Stomach (tissue), 9 donors: ENCODE results near the gene TMEM37. TPM values are rescaled to one million over a fixed set of nuclear protein-coding genes. Genes with fewer than 3 reads are reported as not detected.

Experiments
- DNase-seq, 2 donors: peaks; one replicate each; pipeline versions ENCODE4 v3.0.0 to v3.0.0-alpha.2; 2013 to 2019
- H3K27ac ChIP-seq, 5 donors: fragments of 200-600 bp in 4 of 5; sonication (generic) in 4 of 5; one replicate each; pipeline ENCODE4 v1.5.1; 2013 to 2019; ENCODE audit warnings: mild to moderate bottlenecking in 1 of 5, moderate library complexity in 1 of 5
- H3K27me3 ChIP-seq, 3 donors: fragments of 200-600 bp; sonication (generic); one replicate each; pipeline ENCODE4 v1.5.1; 2017 to 2019; ENCODE audit warnings: mixed run types in 1 of 3
- H3K36me3 ChIP-seq, 4 donors: fragments of 200-600 bp; sonication (generic); 1 replicate in 3 of 4; 2 replicates in 1 of 4; pipeline ENCODE4 v1.5.1; 2016 to 2019
- H3K4me1 ChIP-seq, 4 donors: fragments of 200-600 bp; sonication (generic); one replicate each; pipeline ENCODE4 v1.5.1; 2016 to 2019
- H3K4me3 ChIP-seq, 4 donors: fragments of 200-600 bp; sonication (generic) in 3 of 4; one replicate each; pipeline ENCODE4 v1.5.1; 2016 to 2019; ENCODE audit warnings: mild to moderate bottlenecking in 1 of 4
- H3K9me3 ChIP-seq, 4 donors: fragments of 200-600 bp; sonication (generic); one replicate each; pipeline ENCODE4 v1.5.1; 2016 to 2019
- EP300 ChIP-seq: sonication (generic); formaldehyde crosslinking; IDR thresholded peaks from one replicate; pipeline ENCODE4 v1.6.1; 2017; ENCODE audit warnings: antibody characterized with exemption
- POLR2A ChIP-seq, 4 donors: fragments of 450-650 bp; IDR thresholded peaks; one replicate each; pipeline ENCODE4 v1.6.1; 2016; ENCODE audit warnings: antibody characterized with exemption in 4 of 4, control low read depth in 2 of 4, mild to moderate bottlenecking in 1 of 4, moderate library complexity in 1 of 4
- POLR2AphosphoS5 ChIP-seq, 3 donors: sonication (generic); formaldehyde crosslinking; IDR thresholded peaks; one replicate each; pipeline ENCODE4 v1.6.1; 2016; ENCODE audit warnings: antibody characterized with exemption in 3 of 3
- WGBS, 5 donors: extraction: QIAGEN DNeasy Blood & Tissue Kit in 3 of 5; methylation state at CpG; one replicate each; pipeline versions ENCODE4 v1.1.5 to v1.1.7; 2013 to 2018; 5-methylcytosine and 5-hydroxymethylcytosine counted together
- intact Hi-C: fragments of 100-400 bp; cut with DNase I; formaldehyde crosslinking; loops from one replicate; pipeline ENCODE4 v1.15.1; 2023; ENCODE audit warnings: low total_unique reads
- polyA plus RNA-seq, 3 donors: library from polyadenylated mRNA; stranded (reverse); fragments of 200-250 nt; gene quantifications; one replicate each; pipeline ENCODE4 v1.2.3, GENCODE V29; 2013
- total RNA-seq, 5 donors: library from RNA; depleted of rRNA; stranded (reverse); fragments of >200 nt; gene quantifications; one replicate each; pipeline versions ENCODE4 v1.1.0 to v1.2.3, GENCODE V29; 2014 to 2016
- TF ChIP-seq, protein P1 (sequence below), 7 experiments: fragments of 450-650 bp in 4 of 7; fragments of 200-600 bp in 3 of 7; sonication (generic) in 3 of 7; IDR thresholded peaks; one replicate each; pipeline ENCODE4 v1.5.1; 2016 to 2019; ENCODE audit warnings: antibody characterized with exemption in 7 of 7, control low read depth in 2 of 7, mild to moderate bottlenecking in 1 of 7
- donor health status: healthy with polysubstance abuse.
- donor health status: Bipolar disorder and iron deficiency.
- donor health status: healthy.

Gene TMEM37
- total and polyA plus RNA-seq, 8 donors: 5.7 to 27.8 (median 15.9) TPM; not detected in 1

DNA sequence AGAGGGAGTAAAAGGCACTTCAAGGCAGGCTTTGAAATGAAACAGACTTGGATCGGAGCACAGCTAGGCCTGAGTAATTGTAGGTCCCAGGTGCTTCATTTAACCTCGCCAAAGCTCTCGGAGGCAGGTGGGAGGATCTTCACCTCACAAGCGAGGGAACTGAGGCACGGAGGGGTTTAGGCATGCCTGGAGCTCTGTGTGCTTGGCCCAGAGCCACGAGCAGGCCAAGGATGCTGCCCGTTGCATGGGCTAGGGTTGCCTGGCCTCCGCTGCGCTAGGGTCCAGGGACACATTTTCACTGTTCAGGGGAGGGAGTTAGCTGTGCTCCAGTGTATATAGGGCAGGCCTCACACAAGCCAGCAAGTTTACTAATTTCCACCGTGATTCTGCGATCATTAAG lies 11.2 kb downstream of the TMEM37 start:
- no peak overlapping the region for H3K27ac ChIP-seq
- intact Hi-C loops: no loop called here
- TF ChIP-seq POLR2A (IDR thresholded peaks at IDR 0.05): no peak
- no peak overlapping the region for H3K4me3 ChIP-seq
- H3K36me3 ChIP-seq: peaks cover 0 to 13% (median 5%) of the 10 kb centered on the region in 4 donors
- WGBS, 5 donors: 93 to 95% (median 93%) methylated on average over 11 of the region's 11 CpGs
- peaks cover 0 to 24% (median 22%) of the 10 kb centered on the region in 4 donors for H3K4me1 ChIP-seq
- H3K9me3 ChIP-seq: no peaks in the 10 kb centered on the region
- no peaks in the 10 kb centered on the region for H3K27me3 ChIP-seq
- DNase-seq: no peak

DNA sequence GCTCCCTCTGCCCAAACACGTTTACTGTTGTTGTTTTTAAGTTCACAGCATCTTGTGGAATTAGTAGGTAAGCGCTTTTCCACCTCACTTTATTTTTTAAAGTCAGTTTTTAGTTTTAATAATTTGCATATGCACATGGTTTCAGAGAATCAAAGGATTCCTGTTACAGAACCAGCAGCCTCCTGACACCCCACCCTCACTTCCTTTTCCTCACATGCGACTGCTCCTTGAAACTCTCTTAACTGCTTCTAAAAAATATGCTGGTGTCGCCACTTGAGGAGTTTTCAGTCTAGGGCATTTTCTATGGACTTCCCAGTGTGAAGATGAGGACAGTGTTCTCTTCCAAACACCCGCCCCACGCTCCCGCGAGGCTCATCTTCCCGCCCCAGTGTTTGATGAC lies 14.4 kb downstream of the TMEM37 start:
- TF ChIP-seq POLR2AphosphoS5 (IDR thresholded peaks at IDR 0.05): no peak
- TF ChIP-seq, protein P1, sequence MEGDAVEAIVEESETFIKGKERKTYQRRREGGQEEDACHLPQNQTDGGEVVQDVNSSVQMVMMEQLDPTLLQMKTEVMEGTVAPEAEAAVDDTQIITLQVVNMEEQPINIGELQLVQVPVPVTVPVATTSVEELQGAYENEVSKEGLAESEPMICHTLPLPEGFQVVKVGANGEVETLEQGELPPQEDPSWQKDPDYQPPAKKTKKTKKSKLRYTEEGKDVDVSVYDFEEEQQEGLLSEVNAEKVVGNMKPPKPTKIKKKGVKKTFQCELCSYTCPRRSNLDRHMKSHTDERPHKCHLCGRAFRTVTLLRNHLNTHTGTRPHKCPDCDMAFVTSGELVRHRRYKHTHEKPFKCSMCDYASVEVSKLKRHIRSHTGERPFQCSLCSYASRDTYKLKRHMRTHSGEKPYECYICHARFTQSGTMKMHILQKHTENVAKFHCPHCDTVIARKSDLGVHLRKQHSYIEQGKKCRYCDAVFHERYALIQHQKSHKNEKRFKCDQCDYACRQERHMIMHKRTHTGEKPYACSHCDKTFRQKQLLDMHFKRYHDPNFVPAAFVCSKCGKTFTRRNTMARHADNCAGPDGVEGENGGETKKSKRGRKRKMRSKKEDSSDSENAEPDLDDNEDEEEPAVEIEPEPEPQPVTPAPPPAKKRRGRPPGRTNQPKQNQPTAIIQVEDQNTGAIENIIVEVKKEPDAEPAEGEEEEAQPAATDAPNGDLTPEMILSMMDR (IDR thresholded peaks at IDR 0.05): no peak
- TF ChIP-seq POLR2A (IDR thresholded peaks at IDR 0.05): no peak
- TF ChIP-seq EP300: no peak
- Histone ChIP-seq H3K4me3 (no peak overlapping the region), H3K4me1 (peaks cover 0 to 14% (median 10%) of the 10 kb centered on the region in 4 donors), H3K36me3 (no peaks in the 10 kb centered on the region), H3K27ac (no peak overlapping the region), H3K27me3 (no peaks in the 10 kb centered on the region), H3K9me3 (no peaks in the 10 kb centered on the region)
- 66 to 84% (median 82%) methylated on average over 9 of the region's 9 CpGs for WGBS, 5 donors
- intact Hi-C loops: no loop called here
- DNase-seq: no peak

DNA sequence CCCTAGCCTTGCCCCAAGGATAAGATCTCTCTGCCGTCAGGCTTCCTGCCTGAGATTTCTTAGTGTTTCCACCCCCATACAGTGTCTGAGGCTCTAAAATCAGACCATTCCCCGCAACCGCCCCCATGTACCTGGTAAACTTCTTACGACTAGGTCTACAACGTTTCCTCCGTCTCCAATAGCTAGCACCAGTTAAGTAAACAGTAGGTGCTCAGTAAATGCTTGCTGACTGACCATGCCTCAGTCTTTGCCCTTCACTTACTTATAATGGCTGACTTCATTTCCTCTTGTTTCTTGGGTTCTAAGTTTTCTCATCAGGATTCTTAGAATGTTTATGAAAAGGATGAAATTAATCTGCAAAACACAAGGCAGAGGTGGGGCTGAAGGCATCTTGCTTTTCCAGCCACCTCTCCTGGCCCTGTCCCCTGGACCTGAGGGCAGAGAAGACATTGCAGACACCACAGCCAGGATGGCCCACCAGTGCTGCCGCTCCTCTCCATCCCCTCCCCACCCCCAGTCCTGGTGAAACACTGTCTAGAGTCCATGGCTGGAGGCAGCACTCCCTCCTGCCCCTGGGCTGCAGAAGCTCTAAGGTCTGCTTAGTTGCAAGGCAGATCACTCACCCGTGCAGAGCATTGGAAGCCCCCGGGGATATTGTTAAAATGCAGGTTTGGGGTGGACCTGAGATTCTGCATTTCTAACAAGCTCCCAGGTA lies 16.9 kb downstream of the TMEM37 start:
- Histone ChIP-seq H3K4me3 (no peak overlapping the region), H3K27ac (no peak overlapping the region), H3K36me3 (no peaks in the 10 kb centered on the region), H3K27me3 (no peaks in the 10 kb centered on the region), H3K4me1 (no peaks in the 10 kb centered on the region), H3K9me3 (no peaks in the 10 kb centered on the region)
- DNase-seq: no peak
- 80 to 89% (median 81%) methylated on average over 9 of the region's 9 CpGs for WGBS, 5 donors
- TF ChIP-seq POLR2A (IDR thresholded peaks at IDR 0.05) (no peak), EP300 (no peak)
- TF ChIP-seq, protein P1 (IDR thresholded peaks at IDR 0.05): no peak
- intact Hi-C loops: no loop called here

DNA sequence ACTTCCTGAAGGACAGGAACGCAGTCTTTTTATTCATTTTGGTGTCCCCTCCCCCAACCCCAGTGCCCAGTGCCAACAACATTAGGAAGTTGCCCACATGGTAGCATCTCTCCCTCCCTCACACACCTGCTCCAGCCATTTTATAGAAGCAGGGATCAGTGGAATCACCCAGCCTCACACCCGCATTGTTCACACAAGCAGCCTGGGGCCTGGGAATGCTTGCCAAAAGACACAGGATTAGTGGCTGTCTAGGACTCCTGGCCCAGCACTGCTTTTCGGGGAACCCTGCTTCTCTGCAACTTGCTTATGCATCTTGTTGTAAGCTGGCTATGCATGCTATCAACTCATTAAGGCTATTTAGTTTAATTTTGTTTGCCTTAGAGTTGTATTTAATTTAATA lies 17.9 kb downstream of the TMEM37 start:
- intact Hi-C loops: no loop called here
- Histone ChIP-seq H3K36me3 (no peaks in the 10 kb centered on the region), H3K27ac (no peak overlapping the region), H3K4me3 (no peak overlapping the region), H3K27me3 (no peaks in the 10 kb centered on the region), H3K4me1 (no peaks in the 10 kb centered on the region), H3K9me3 (no peaks in the 10 kb centered on the region)
- TF ChIP-seq EP300 (no peak), POLR2A (IDR thresholded peaks at IDR 0.05) (no peak), POLR2AphosphoS5 (IDR thresholded peaks at IDR 0.05) (no peak)
- TF ChIP-seq, protein P1 (IDR thresholded peaks at IDR 0.05): no peak
- 49 to 71% (median 66%) methylated on average over 3 of the region's 3 CpGs for WGBS, 5 donors
- DNase-seq: no peak

DNA sequence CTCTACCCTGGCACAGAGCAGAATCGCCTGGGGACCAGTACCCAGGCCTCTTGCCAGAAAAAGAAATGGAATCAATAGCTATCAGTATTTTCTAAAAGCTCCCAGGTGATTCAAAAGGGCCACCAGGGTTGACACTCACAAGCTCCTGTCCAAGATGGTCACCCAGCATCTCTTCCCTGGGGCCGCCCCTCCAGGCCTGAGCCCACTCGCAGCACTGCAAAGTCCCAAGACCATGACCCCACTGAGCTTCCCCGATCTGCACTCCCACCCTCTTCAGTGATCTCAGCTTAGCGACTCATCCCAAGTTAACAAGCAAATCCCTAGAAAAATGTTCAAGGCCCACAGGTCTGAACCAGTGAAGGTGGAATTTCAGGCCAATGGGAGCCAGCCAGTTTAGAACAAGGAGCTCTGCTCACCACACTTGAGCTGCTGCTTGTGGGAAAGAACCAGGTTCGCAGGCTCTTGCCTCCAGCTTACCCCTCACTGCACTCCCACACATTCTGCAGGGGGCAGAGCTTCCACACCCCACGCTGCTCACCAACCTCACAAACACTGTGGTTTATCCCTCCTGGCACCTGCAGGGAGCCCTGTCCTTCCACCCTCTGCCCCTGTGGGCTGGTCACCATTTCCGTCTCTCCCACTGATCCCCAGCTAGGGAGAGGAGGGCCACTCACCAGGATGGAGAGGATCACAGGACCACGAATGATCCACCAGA lies 19.8 kb downstream of the TMEM37 start:
- intact Hi-C loops: no loop called here
- no peaks in the 10 kb centered on the region for H3K9me3 ChIP-seq

More for the DNA sequence above, 19.8 kb downstream of the TMEM37 start:
- no peak overlapping the region for H3K4me3 ChIP-seq
- H3K4me1 ChIP-seq: no peaks in the 10 kb centered on the region
- no peaks in the 10 kb centered on the region for H3K36me3 ChIP-seq
- no peaks in the 10 kb centered on the region for H3K27me3 ChIP-seq
- DNase-seq: no peak
- WGBS, 5 donors: 88 to 94% (median 90%) methylated on average over 9 of the region's 9 CpGs
- no peak for TF ChIP-seq POLR2A (IDR thresholded peaks at IDR 0.05)
- TF ChIP-seq POLR2AphosphoS5 (IDR thresholded peaks at IDR 0.05): no peak
- TF ChIP-seq, protein P1 (IDR thresholded peaks at IDR 0.05): no peak
- H3K27ac ChIP-seq: no peak overlapping the region
